Sigmoid colon (tissue), 7 donors: Measurements from ENCODE around the gene ELF1. TPM values are rescaled to one million over a fixed set of nuclear protein-coding genes. Genes with fewer than 3 reads are reported as not detected.

Experiments used
- DNase-seq: peaks from one replicate; pipeline ENCODE4 v3.0.0-alpha.2; 2019
- H3K27ac ChIP-seq, 4 donors: fragments of 200-600 bp; sonication (generic); one replicate each; pipeline ENCODE4 v1.5.1; 2016 to 2019; ENCODE audit warnings: mild to moderate bottlenecking in 1 of 4
- H3K27me3 ChIP-seq, 3 donors: fragments of 200-600 bp; sonication (generic); one replicate each; pipeline ENCODE4 v1.5.1; 2019; ENCODE audit warnings: mild to moderate bottlenecking in 1 of 3
- H3K36me3 ChIP-seq, 4 donors: fragments of 200-600 bp; sonication (generic); one replicate each; pipeline ENCODE4 v1.5.1; 2016 to 2019
- H3K4me1 ChIP-seq, 4 donors: fragments of 200-600 bp; sonication (generic); one replicate each; pipeline ENCODE4 v1.5.1; 2017 to 2019
- H3K4me3 ChIP-seq, 4 donors: fragments of 200-600 bp; sonication (generic); one replicate each; pipeline ENCODE4 v1.5.1; 2017 to 2019; ENCODE audit warnings: mild to moderate bottlenecking in 2 of 4, moderate library complexity in 1 of 4
- H3K9me3 ChIP-seq, 4 donors: fragments of 200-600 bp in 3 of 4; sonication (generic) in 3 of 4; one replicate each; pipeline versions ENCODE4 v1.5.1 to v1.6.1; 2013 to 2019
- CTCF ChIP-seq, 4 experiments: fragments of 450-650 bp in 3 of 4; fragments of 200-600 bp in 1 of 4; IDR thresholded peaks; one replicate each; pipeline ENCODE4 v1.5.1; 2016 to 2019; ENCODE audit warnings: antibody characterized with exemption in 4 of 4, mild to moderate bottlenecking in 3 of 4, moderate library complexity in 2 of 4
- EP300 ChIP-seq, 4 donors: sonication (generic); formaldehyde crosslinking; IDR thresholded peaks; one replicate each; pipeline ENCODE4 v1.6.1; 2017; ENCODE audit warnings: antibody characterized with exemption in 4 of 4
- POLR2A ChIP-seq, 2 donors: fragments of 450-650 bp; IDR thresholded peaks; one replicate each; pipeline ENCODE4 v1.6.1; 2016; ENCODE audit warnings: antibody characterized with exemption in 2 of 2, mild to moderate bottlenecking in 2 of 2, moderate library complexity in 2 of 2
- POLR2AphosphoS5 ChIP-seq, 4 donors: sonication (generic); formaldehyde crosslinking; IDR thresholded peaks; one replicate each; pipeline ENCODE4 v1.6.1; 2017; ENCODE audit warnings: antibody characterized with exemption in 4 of 4
- WGBS, 2 donors: extraction: QIAGEN DNeasy Blood & Tissue Kit; methylation state at CpG; one replicate each; pipeline ENCODE4 v1.1.7; 2013; 5-methylcytosine and 5-hydroxymethylcytosine counted together
- intact Hi-C: fragments of 100-400 bp; cut with DNase I; formaldehyde crosslinking; loops from one replicate; pipeline ENCODE4 v1.15.1; 2023
- polyA plus RNA-seq, 3 donors: library from polyadenylated mRNA; stranded (reverse); fragments of 200-250 nt; gene quantifications; one replicate each; pipeline ENCODE4 v1.2.3, GENCODE V29; 2013
- total RNA-seq, 4 donors: library from RNA; depleted of rRNA; stranded (reverse); fragments of >200 nt; gene quantifications; one replicate each; pipeline ENCODE4 v1.1.0, GENCODE V29; 2016
- donor health status: healthy with polysubstance abuse.
- donor health status: Bipolar disorder and iron deficiency.
- donor health status: healthy.

ELF1 gene
- total and polyA plus RNA-seq, 7 donors, result 31.8 to 68.5 (median 47.4) TPM

GRCh38 chr13:41013835-41014234 lies 5.3 kb downstream of the ELF1 start:
- H3K36me3 ChIP-seq, result no peaks in the 10 kb centered on the region
- 54 to 55% methylated on average over 2 of the region's 2 CpGs for WGBS, 2 donors
- intact Hi-C loops, result no loop called here
- peaks cover 0 to 37% (median 17%) of the 10 kb centered on the region in 4 donors for H3K4me1 ChIP-seq
- no peaks in the 10 kb centered on the region for H3K27me3 ChIP-seq
- no peak overlapping the region for H3K27ac ChIP-seq
- no peak for TF ChIP-seq CTCF (IDR thresholded peaks at IDR 0.05)
- TF ChIP-seq POLR2AphosphoS5 (IDR thresholded peaks at IDR 0.05), result no peak
- TF ChIP-seq EP300 (IDR thresholded peaks at IDR 0.05), result no peak
- no peak for TF ChIP-seq POLR2A (IDR thresholded peaks at IDR 0.05)
- DNase-seq, result no peak
- H3K4me3 ChIP-seq, result no peak overlapping the region
- H3K9me3 ChIP-seq, result no peaks in the 10 kb centered on the region

- Histone ChIP-seq H3K27me3 (no peaks in the 10 kb centered on the region), H3K9me3 (no peaks in the 10 kb centered on the region), H3K4me3 (no peak overlapping the region), H3K36me3 (no peaks in the 10 kb centered on the region), H3K4me1 (peaks cover 0 to 28% (median 19%) of the 10 kb centered on the region in 4 donors), H3K27ac (no peak overlapping the region)
- no peak for DNase-seq
- WGBS, 2 donors, result 58 to 68% methylated on average over 2 of the region's 2 CpGs
- intact Hi-C loops, result no loop called here
- TF ChIP-seq POLR2A (IDR thresholded peaks at IDR 0.05) (no peak), POLR2AphosphoS5 (IDR thresholded peaks at IDR 0.05) (no peak), EP300 (IDR thresholded peaks at IDR 0.05) (no peak), CTCF (IDR thresholded peaks at IDR 0.05) (no peak)
Measured at GRCh38 chr13:41012536-41012935, 6.6 kb downstream of the ELF1 start.

GRCh38 chr13:41011382-41011956 lies 7.6 kb downstream of the ELF1 start:
- no peak overlapping the region for H3K27ac ChIP-seq
- no peak for DNase-seq

GRCh38 chr13:41008349-41008980 lies 10.7 kb downstream of the ELF1 start:
- WGBS, 2 donors, result 38 to 58% methylated on average over 2 of the region's 2 CpGs
- Histone ChIP-seq H3K27me3 (no peaks in the 10 kb centered on the region), H3K36me3 (no peaks in the 10 kb centered on the region), H3K27ac (no peak overlapping the region), H3K9me3 (no peaks in the 10 kb centered on the region), H3K4me3 (no peak overlapping the region), H3K4me1 (peaks cover 0 to 44% (median 35%) of the 10 kb centered on the region in 4 donors)
- TF ChIP-seq POLR2A (IDR thresholded peaks at IDR 0.05), result no peak
- TF ChIP-seq CTCF (IDR thresholded peaks at IDR 0.05), result no peak
- no peak for TF ChIP-seq EP300 (IDR thresholded peaks at IDR 0.05)
- no peak for TF ChIP-seq POLR2AphosphoS5 (IDR thresholded peaks at IDR 0.05)
- DNase-seq, result no peak
- intact Hi-C loops, result no loop called here

More at GRCh38 chr13:41011382-41011956, 7.6 kb downstream of the ELF1 start:
- intact Hi-C loops, result no loop called here
- Histone ChIP-seq H3K36me3 (no peaks in the 10 kb centered on the region), H3K4me1 (peaks cover 0 to 31% (median 25%) of the 10 kb centered on the region in 4 donors), H3K4me3 (no peak overlapping the region), H3K9me3 (no peaks in the 10 kb centered on the region), H3K27me3 (no peaks in the 10 kb centered on the region)
- 53 to 78% methylated on average over 4 of the region's 4 CpGs for WGBS, 2 donors
- TF ChIP-seq POLR2AphosphoS5 (IDR thresholded peaks at IDR 0.05) (no peak), EP300 (IDR thresholded peaks at IDR 0.05) (no peak), POLR2A (IDR thresholded peaks at IDR 0.05) (no peak), CTCF (IDR thresholded peaks at IDR 0.05) (no peak)
